Tibial nerve (tissue), 4 donors: ENCODE results near the gene IPO5. TPM values are rescaled to one million over a fixed set of nuclear protein-coding genes. Genes with fewer than 3 reads are reported as not detected.

ENCODE experiments used
- DNase-seq, 2 donors: peaks; one replicate each; pipeline ENCODE4 v3.0.0-alpha.2; 2019; ENCODE audit warnings: low spot score in 2 of 2
- H3K27ac ChIP-seq, 4 donors: fragments of 200-600 bp; sonication (generic) in 3 of 4; one replicate each; pipeline ENCODE4 v1.5.1; 2017 to 2019; ENCODE audit warnings: mild to moderate bottlenecking in 1 of 4
- H3K27me3 ChIP-seq, 2 donors: fragments of 200-600 bp; sonication (generic) in 1 of 2; one replicate each; pipeline versions ENCODE4 v1.5.1 to v1.6.0; 2017 to 2019
- H3K36me3 ChIP-seq, 3 donors: fragments of 200-600 bp; sonication (generic); one replicate each; pipeline ENCODE4 v1.5.1; 2018 to 2019
- H3K4me1 ChIP-seq, 4 donors: fragments of 200-600 bp; sonication (generic) in 3 of 4; one replicate each; pipeline ENCODE4 v1.5.1; 2017 to 2019
- H3K4me3 ChIP-seq, 4 donors: fragments of 200-600 bp; sonication (generic) in 3 of 4; one replicate each; pipeline ENCODE4 v1.5.1; 2017 to 2019; ENCODE audit warnings: mild to moderate bottlenecking in 1 of 4, moderate library complexity in 1 of 4
- H3K9me3 ChIP-seq, 4 donors: fragments of 200-600 bp; sonication (generic) in 3 of 4; one replicate each; pipeline ENCODE4 v1.5.1; 2017 to 2019
- CTCF ChIP-seq, 5 experiments: fragments of 200-600 bp in 3 of 5; fragments of 450-650 bp in 2 of 5; sonication (generic) in 3 of 5; IDR thresholded peaks; one replicate each; pipeline ENCODE4 v1.5.1; 2016 to 2019; ENCODE audit warnings: antibody characterized with exemption in 5 of 5, mild to moderate bottlenecking in 3 of 5, moderate library complexity in 2 of 5
- EP300 ChIP-seq, 2 donors: sonication (generic); formaldehyde crosslinking; IDR thresholded peaks; one replicate each; pipeline ENCODE4 v1.6.1; 2017; ENCODE audit warnings: antibody characterized with exemption in 2 of 2, mild to moderate bottlenecking in 1 of 2
- POLR2A ChIP-seq, 2 donors: fragments of 450-650 bp; IDR thresholded peaks; one replicate each; pipeline ENCODE4 v1.6.1; 2017; ENCODE audit warnings: antibody characterized with exemption in 2 of 2, mild to moderate bottlenecking in 2 of 2, moderate library complexity in 2 of 2
- WGBS, 2 donors: methylation state at CpG; one replicate each; pipeline ENCODE4 v1.1.5; 2018; 5-methylcytosine and 5-hydroxymethylcytosine counted together
- total RNA-seq, 4 donors: library from RNA; depleted of rRNA; stranded (reverse); fragments of >200 nt; gene quantifications; one replicate each; pipeline ENCODE4 v1.1.0, GENCODE V29; 2016

The IPO5 gene
- total RNA-seq, 4 donors from 2014 or later, result 117 to 135 (median 120) TPM

DNA sequence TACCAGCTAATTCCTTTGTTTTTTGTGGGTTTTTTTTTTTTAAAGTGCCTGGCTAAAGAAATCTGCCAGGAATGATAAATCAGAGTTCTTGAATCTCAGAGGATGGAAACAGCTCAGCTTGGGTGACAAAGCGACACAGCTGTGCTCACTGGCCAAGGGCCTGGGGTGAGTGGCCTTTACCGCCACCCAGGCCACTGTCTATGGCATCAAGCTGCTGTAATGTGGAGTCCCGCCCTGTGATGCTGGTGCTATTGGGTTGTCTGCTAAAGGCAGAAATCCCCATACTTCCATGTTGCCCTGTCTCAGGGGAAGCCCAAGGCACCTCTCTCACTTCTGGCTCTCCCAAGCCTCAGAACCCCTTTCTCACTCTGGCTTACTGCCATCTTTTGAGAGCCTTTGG lies 106.8 kb downstream of the IPO5 start:
- no peak overlapping the region for H3K27ac ChIP-seq
- no peaks in the 10 kb centered on the region for H3K9me3 ChIP-seq
- H3K4me1 ChIP-seq, result no peaks in the 10 kb centered on the region
- TF ChIP-seq POLR2A (IDR thresholded peaks at IDR 0.05), result no peak
- TF ChIP-seq CTCF (IDR thresholded peaks at IDR 0.05), result no peak
- no peak for TF ChIP-seq EP300 (IDR thresholded peaks at IDR 0.05)
- H3K36me3 ChIP-seq, result no peaks in the 10 kb centered on the region
- no peak overlapping the region for H3K4me3 ChIP-seq
- no peak for DNase-seq
- 88 to 93% methylated on average over 3 of the region's 3 CpGs for WGBS, 2 donors
- H3K27me3 ChIP-seq, result no peaks in the 10 kb centered on the region

DNA sequence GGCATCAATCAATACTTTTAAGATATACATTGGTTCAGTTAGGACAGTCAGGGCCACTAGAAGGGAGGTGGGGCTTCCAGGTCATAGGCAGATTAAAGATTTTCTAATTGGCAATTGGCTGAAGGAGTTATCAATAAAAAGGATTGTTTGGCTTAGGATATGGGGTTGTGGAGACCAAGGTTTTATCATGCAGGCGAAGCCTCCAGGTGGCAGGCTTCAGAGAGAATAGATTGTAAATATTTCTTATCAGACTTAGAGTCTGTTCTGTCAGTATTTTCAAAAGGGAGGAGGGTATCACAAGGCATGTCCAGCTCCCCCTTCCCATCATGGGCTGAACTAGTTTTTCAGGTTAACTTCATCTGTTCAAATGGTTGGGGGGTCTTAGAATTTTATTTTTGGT lies 112.0 kb downstream of the IPO5 start:
- no peak overlapping the region for H3K27ac ChIP-seq
- H3K36me3 ChIP-seq, result no peaks in the 10 kb centered on the region
- no peaks in the 10 kb centered on the region for H3K27me3 ChIP-seq
- no peak overlapping the region for H3K4me3 ChIP-seq
- WGBS, 2 donors, result 94 to 97% methylated on average over 1 of the region's 1 CpG
- no peaks in the 10 kb centered on the region for H3K9me3 ChIP-seq
- DNase-seq, result no peak
- TF ChIP-seq CTCF (IDR thresholded peaks at IDR 0.05), result no peak
- TF ChIP-seq EP300 (IDR thresholded peaks at IDR 0.05), result no peak
- TF ChIP-seq POLR2A (IDR thresholded peaks at IDR 0.05), result no peak
- H3K4me1 ChIP-seq, result no peaks in the 10 kb centered on the region

DNA sequence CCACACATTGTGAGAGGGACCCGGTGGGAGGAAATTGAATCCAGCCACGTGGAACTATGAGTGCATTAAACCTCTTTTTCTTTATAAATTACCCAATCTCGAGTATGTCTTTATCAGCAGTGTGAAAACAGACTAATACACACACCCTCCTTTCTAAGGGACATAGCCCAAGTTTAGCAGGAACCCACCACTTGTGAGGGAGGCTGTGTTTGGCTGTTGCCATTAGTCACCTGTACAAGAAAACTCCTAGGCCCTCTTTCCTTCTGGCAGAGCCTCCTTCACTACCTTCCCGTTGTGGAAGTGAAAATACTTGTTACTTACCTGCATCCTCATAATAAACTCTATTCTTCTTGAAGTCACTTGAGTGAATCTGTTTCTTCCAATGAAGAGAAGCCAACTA lies 113.2 kb downstream of the IPO5 start:
- no peak for TF ChIP-seq CTCF (IDR thresholded peaks at IDR 0.05)
- TF ChIP-seq EP300 (IDR thresholded peaks at IDR 0.05), result no peak
- TF ChIP-seq POLR2A (IDR thresholded peaks at IDR 0.05), result no peak
- Histone ChIP-seq H3K4me1 (no peaks in the 10 kb centered on the region), H3K27ac (no peak overlapping the region), H3K27me3 (no peaks in the 10 kb centered on the region), H3K4me3 (no peak overlapping the region), H3K9me3 (no peaks in the 10 kb centered on the region), H3K36me3 (no peaks in the 10 kb centered on the region)
- DNase-seq, result no peak
- WGBS, 2 donors, result 59 to 67% methylated on average over 4 of the region's 4 CpGs

GRCh38 chr13:98068521-98068920 lies 115.0 kb downstream of the IPO5 start:
- Histone ChIP-seq H3K36me3 (no peaks in the 10 kb centered on the region), H3K9me3 (no peaks in the 10 kb centered on the region), H3K4me1 (no peaks in the 10 kb centered on the region), H3K27me3 (no peaks in the 10 kb centered on the region), H3K4me3 (no peak overlapping the region), H3K27ac (no peak overlapping the region)
- TF ChIP-seq EP300 (IDR thresholded peaks at IDR 0.05) (no peak), CTCF (IDR thresholded peaks at IDR 0.05) (no peak), POLR2A (IDR thresholded peaks at IDR 0.05) (no peak)
- DNase-seq, result no peak
- WGBS, 2 donors, result 71 to 79% methylated on average over 9 of the region's 9 CpGs

DNA sequence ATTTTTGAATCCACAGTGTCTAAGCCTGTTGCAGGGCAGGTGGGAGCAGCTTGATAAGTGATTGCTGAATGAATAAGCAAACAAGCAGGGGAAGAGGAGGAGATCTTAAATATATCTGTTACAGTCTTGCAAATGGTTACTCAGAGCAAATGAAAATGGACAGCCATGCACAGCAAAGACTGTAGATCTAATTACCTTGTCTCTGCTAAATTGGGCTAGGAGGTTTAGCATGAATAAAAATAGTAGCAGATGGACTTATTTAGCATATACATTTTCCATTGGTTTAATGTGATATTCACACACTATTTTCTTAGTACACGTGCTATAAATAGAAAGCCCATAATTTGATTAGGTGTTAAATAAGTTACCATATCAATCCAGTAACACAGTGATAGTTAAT lies 116.5 kb downstream of the IPO5 start:
- no peak overlapping the region for H3K4me3 ChIP-seq
- H3K4me1 ChIP-seq, result no peaks in the 10 kb centered on the region
- no peak overlapping the region for H3K27ac ChIP-seq
- no peaks in the 10 kb centered on the region for H3K36me3 ChIP-seq
- 93 to 100% methylated on average over 1 of the region's 1 CpG for WGBS, 2 donors
- no peak for DNase-seq
- no peaks in the 10 kb centered on the region for H3K27me3 ChIP-seq
- H3K9me3 ChIP-seq, result no peaks in the 10 kb centered on the region
- TF ChIP-seq CTCF (IDR thresholded peaks at IDR 0.05) (no peak), EP300 (IDR thresholded peaks at IDR 0.05) (no peak), POLR2A (IDR thresholded peaks at IDR 0.05) (no peak)
